AG09319 (cell line): Measurements from ENCODE around the gene CH25H.

Experiments used
- DNase-seq: peaks from one replicate; pipeline ENCODE4 v3.0.0-alpha.2; 2010; ENCODE audit warnings: low read depth; ENCODE audit errors: extremely low read depth
- TF ChIP-seq, protein P1 (sequence below): IDR thresholded peaks from 2 replicates; pipeline ENCODE4 v1.5.1; 2011; ENCODE audit warnings: low read depth, mild to moderate bottlenecking, inconsistent platforms, low read length, moderate library complexity

CH25H gene

DNA sequence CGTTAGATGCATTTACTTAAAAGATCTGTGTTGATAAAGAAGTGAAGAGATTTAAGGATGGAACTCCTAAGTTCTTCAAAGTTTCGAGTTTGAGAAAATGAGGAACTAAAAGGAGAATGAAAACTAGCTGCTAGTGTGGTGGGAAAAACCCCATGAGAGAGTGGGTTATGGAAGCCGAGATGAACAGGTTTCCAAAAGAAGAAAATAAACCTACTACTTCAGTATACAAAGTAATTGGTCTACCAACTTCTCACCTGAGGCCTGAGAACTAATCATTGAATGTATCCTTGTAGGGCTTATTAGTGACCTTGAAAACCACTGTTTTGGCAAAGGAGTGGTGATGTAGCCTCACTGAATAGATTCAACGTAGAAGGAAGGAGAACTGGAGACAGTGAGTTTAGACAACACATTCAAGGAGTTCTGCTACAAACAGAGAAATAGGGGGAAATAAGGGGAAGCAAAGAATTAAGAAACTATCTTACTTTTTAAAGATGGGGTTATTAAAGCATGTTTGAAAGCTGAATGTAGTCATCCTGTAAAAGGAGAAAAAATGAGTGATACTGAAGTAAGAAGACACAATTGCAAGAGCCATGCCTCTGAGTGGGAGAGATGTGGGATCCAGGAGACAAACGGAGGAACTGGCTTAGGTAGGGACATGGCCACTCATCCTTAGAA is 50.8 kb downstream of the CH25H start:
- DNase-seq: no peak
- TF ChIP-seq, protein P1, sequence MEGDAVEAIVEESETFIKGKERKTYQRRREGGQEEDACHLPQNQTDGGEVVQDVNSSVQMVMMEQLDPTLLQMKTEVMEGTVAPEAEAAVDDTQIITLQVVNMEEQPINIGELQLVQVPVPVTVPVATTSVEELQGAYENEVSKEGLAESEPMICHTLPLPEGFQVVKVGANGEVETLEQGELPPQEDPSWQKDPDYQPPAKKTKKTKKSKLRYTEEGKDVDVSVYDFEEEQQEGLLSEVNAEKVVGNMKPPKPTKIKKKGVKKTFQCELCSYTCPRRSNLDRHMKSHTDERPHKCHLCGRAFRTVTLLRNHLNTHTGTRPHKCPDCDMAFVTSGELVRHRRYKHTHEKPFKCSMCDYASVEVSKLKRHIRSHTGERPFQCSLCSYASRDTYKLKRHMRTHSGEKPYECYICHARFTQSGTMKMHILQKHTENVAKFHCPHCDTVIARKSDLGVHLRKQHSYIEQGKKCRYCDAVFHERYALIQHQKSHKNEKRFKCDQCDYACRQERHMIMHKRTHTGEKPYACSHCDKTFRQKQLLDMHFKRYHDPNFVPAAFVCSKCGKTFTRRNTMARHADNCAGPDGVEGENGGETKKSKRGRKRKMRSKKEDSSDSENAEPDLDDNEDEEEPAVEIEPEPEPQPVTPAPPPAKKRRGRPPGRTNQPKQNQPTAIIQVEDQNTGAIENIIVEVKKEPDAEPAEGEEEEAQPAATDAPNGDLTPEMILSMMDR: no peak
